A549 (cell line): ENCODE measurements around the gene ELANE. TPM values are rescaled to one million over a fixed set of nuclear protein-coding genes. Genes with fewer than 3 reads are reported as not detected.

ENCODE experiments used
- ATAC-seq, 2 experiments: fragments of 200-7000 bp in 1 of 2; fragments of >200 bp in 1 of 2; cut with Nextera tagmentation in 1 of 2; cut with Tn5 transposase in 1 of 2; 3 replicates each; pipeline versions ENCODE4 v1.8.0 to v1.9.1; 2018 to 2020; ENCODE audit warnings: mild to moderate bottlenecking in 1 of 2, moderate library complexity in 1 of 2
- CTCF ChIA-PET: fragments of 300-600 bp; sonication (Branson Sonifier 250); formaldehyde crosslinking; extraction: SDS; loops from one replicate; lab custom pipeline; 2021; ENCODE audit warnings: antibody characterized with exemption, inconsistent platforms; lab: Yijun Ruan, JAX
- POLR2A ChIA-PET: fragments of 350-600 bp; formaldehyde crosslinking; extraction: SDS; loops from one replicate; lab custom pipeline; 2021; ENCODE audit warnings: antibody characterized with exemption, inconsistent platforms; lab: Yijun Ruan, JAX
- DNase-seq, 2 experiments: peaks; one replicate each; pipeline versions ENCODE4 v3.0.0 to v3.0.0-alpha.2; 2011 to 2016; ENCODE audit warnings: low read depth in 1 of 2, low spot score in 1 of 2
- FAIRE-seq: peaks from 2 replicates; lab custom pipeline; 2011; peaks lifted over from hg19 to GRCh38; lab: Jason Lieb, UNC
- H3K27ac ChIP-seq, 2 experiments: fragments of >200 bp; sonication (Bioruptor Twin); formaldehyde crosslinking; 3 replicates each; pipeline ENCODE4 v1.5.1; 2016 to 2017
- H3K4me1 ChIP-seq: fragments of >200 bp; sonication (Bioruptor Twin); formaldehyde crosslinking; 3 replicates; pipeline ENCODE4 v1.6.1; 2016
- H3K4me2 ChIP-seq: fragments of >200 bp; sonication (Bioruptor Twin); formaldehyde crosslinking; 3 replicates; pipeline ENCODE4 v1.6.1; 2016
- H3K4me3 ChIP-seq: fragments of >200 bp; sonication (Bioruptor Twin); formaldehyde crosslinking; 3 replicates; pipeline ENCODE4 v1.5.1; 2016
- H3K9me3 ChIP-seq: fragments of >200 bp; sonication (Bioruptor Twin); formaldehyde crosslinking; 3 replicates; pipeline ENCODE4 v1.6.1; 2016
- BHLHE40 ChIP-seq: IDR thresholded peaks from 2 replicates; pipeline ENCODE4 v1.6.1; 2012; ENCODE audit warnings: low read depth, low read length, inconsistent platforms
- CBX8 ChIP-seq: fragments of 200-600 bp; sonication (generic); IDR thresholded peaks from 2 replicates; pipeline ENCODE4 v1.6.1; 2016
- CHD4 ChIP-seq: fragments of 200-600 bp; sonication (generic); IDR thresholded peaks from 2 replicates; pipeline ENCODE4 v1.6.1; 2016; ENCODE audit warnings: antibody characterized with exemption, mild to moderate bottlenecking, borderline replicate concordance
- CTCF ChIP-seq: fragments of >200 bp; sonication (Bioruptor Twin); formaldehyde crosslinking; IDR thresholded peaks from 3 replicates; pipeline ENCODE4 v1.5.1; 2016
- EHMT2 ChIP-seq: fragments of 200-600 bp; sonication (generic); IDR thresholded peaks from 2 replicates; pipeline ENCODE4 v1.6.1; 2016; ENCODE audit warnings: antibody characterized with exemption, low read depth, mild to moderate bottlenecking, moderate library complexity
- ELK1 ChIP-seq: fragments of 150-350 bp; IDR thresholded peaks from 2 replicates; pipeline ENCODE4 v1.6.1; 2014; ENCODE audit warnings: low read depth, mild to moderate bottlenecking, low read length
- EP300 ChIP-seq, 2 experiments: fragments of >200 bp; sonication (Bioruptor Twin); formaldehyde crosslinking; IDR thresholded peaks; 2 replicates in 1 of 2; 3 replicates in 1 of 2; pipeline ENCODE4 v1.6.1; 2016 to 2017
- ESRRA ChIP-seq: fragments of 150-350 bp; IDR thresholded peaks from 2 replicates; pipeline ENCODE4 v1.6.1; 2014; ENCODE audit warnings: mild to moderate bottlenecking, low read length, borderline replicate concordance
- FOSL2 ChIP-seq, 2 experiments: fragments of 450-650 bp in 1 of 2; fragments of >200 bp in 1 of 2; sonication (Bioruptor Twin) in 1 of 2; formaldehyde crosslinking; IDR thresholded peaks; 2 replicates each; pipeline versions ENCODE4 v1.5.0 to v1.6.1; 2016 to 2020; ENCODE audit warnings: mild to moderate bottlenecking in 1 of 2, moderate library complexity in 1 of 2
- FOXS1 ChIP-seq: fragments of 250-450 bp; sonication (Bioruptor Pico); IDR thresholded peaks from 2 replicates; pipeline ENCODE4 v1.5.0; 2020; ENCODE audit warnings: mild to moderate bottlenecking, moderate library complexity
- HDAC2 ChIP-seq: fragments of 200-600 bp; sonication (generic); IDR thresholded peaks from 2 replicates; pipeline ENCODE4 v1.6.1; 2016
- HES2 ChIP-seq: fragments of >200 bp; sonication (Bioruptor Twin); formaldehyde crosslinking; IDR thresholded peaks from 2 replicates; pipeline ENCODE4 v1.6.1; 2016
- HEYL ChIP-seq: fragments of 250-450 bp; sonication (Bioruptor Pico); IDR thresholded peaks from 2 replicates; pipeline ENCODE4 v1.8.0; 2021; ENCODE audit warnings: mild to moderate bottlenecking, moderate library complexity
- HOXA7 ChIP-seq: fragments of 250-450 bp; sonication (Bioruptor Pico); IDR thresholded peaks from 2 replicates; pipeline ENCODE4 v1.5.0; 2020; ENCODE audit warnings: mild to moderate bottlenecking, moderate library complexity
- KDM1A ChIP-seq: fragments of 200-600 bp; sonication (generic); IDR thresholded peaks from 2 replicates; pipeline ENCODE4 v1.6.1; 2016; ENCODE audit warnings: low read depth, mild to moderate bottlenecking
- KDM5A ChIP-seq: fragments of 200-600 bp; sonication (generic); IDR thresholded peaks from 2 replicates; pipeline ENCODE4 v1.6.1; 2016; ENCODE audit warnings: antibody characterized with exemption, mild to moderate bottlenecking
- MAZ ChIP-seq: fragments of 150-350 bp; IDR thresholded peaks from 2 replicates; pipeline ENCODE4 v1.6.1; 2014; ENCODE audit warnings: antibody characterized with exemption, low read depth, low read length, borderline replicate concordance
- NFE2L2 ChIP-seq: fragments of 150-350 bp; conservative IDR thresholded peaks from 2 replicates; pipeline ENCODE4 v1.6.1; 2014; ENCODE audit warnings: low read length
- NR3C1 ChIP-seq: fragments of >200 bp; sonication (Bioruptor Twin); formaldehyde crosslinking; IDR thresholded peaks from 3 replicates; pipeline ENCODE4 v1.6.1; 2017
- RAD21 ChIP-seq, 2 experiments: fragments of >200 bp in 1 of 2; sonication (Bioruptor Twin) in 1 of 2; formaldehyde crosslinking in 1 of 2; IDR thresholded peaks in 1 of 2; conservative IDR thresholded peaks in 1 of 2; 2 replicates in 1 of 2; 3 replicates in 1 of 2; pipeline ENCODE4 v1.6.1; 2012 to 2018; ENCODE audit warnings: inconsistent platforms in 1 of 2
- RCOR1 ChIP-seq: fragments of 150-350 bp; IDR thresholded peaks from 2 replicates; pipeline ENCODE4 v1.6.1; 2014; ENCODE audit warnings: antibody characterized with exemption, low read length, low read depth
- RNF2 ChIP-seq: fragments of 200-600 bp; sonication (generic); IDR thresholded peaks from 2 replicates; pipeline ENCODE4 v1.6.1; 2016; ENCODE audit warnings: low read depth, mild to moderate bottlenecking, antibody characterized with exemption, moderate library complexity, borderline replicate concordance
- USF2 ChIP-seq: fragments of 450-650 bp; IDR thresholded peaks from 2 replicates; pipeline ENCODE4 v1.6.1; 2014; ENCODE audit warnings: antibody characterized with exemption
- ZC3H11A ChIP-seq: fragments of 450-650 bp; IDR thresholded peaks from 2 replicates; pipeline ENCODE4 v1.6.1; 2014; ENCODE audit warnings: antibody characterized with exemption, mild to moderate bottlenecking
- WGBS: methylation state at CpG from one replicate; pipeline ENCODE4 v1.1.6; 2017; ENCODE audit errors: missing lambda C conversion rate; 5-methylcytosine and 5-hydroxymethylcytosine counted together
- polyA plus RNA-seq, 4 experiments: library from polyadenylated mRNA; depleted of rRNA in 3 of 4; stranded (reverse); fragments of >200 nt; fragmentation: RNase III in 1 of 4; extraction: RNeasy Plus Mini Kit Qiagen cat#74134 plus additional on column Dnase treatment in 1 of 4; gene quantifications; 2 replicates in 3 of 4; 3 replicates in 1 of 4; pipeline ENCODE4 v1.2.3, GENCODE V29; 2011 to 2017
- TF ChIP-seq, protein P1 (sequence below): fragments of >200 bp; sonication (Bioruptor Twin); formaldehyde crosslinking; IDR thresholded peaks from 3 replicates; pipeline ENCODE4 v1.6.1; 2016

ELANE gene
- polyA plus RNA-seq, 2 of the 4 experiments (the other 2 are of a cell fraction), result 0.15 to 0.35 TPM

DNA sequence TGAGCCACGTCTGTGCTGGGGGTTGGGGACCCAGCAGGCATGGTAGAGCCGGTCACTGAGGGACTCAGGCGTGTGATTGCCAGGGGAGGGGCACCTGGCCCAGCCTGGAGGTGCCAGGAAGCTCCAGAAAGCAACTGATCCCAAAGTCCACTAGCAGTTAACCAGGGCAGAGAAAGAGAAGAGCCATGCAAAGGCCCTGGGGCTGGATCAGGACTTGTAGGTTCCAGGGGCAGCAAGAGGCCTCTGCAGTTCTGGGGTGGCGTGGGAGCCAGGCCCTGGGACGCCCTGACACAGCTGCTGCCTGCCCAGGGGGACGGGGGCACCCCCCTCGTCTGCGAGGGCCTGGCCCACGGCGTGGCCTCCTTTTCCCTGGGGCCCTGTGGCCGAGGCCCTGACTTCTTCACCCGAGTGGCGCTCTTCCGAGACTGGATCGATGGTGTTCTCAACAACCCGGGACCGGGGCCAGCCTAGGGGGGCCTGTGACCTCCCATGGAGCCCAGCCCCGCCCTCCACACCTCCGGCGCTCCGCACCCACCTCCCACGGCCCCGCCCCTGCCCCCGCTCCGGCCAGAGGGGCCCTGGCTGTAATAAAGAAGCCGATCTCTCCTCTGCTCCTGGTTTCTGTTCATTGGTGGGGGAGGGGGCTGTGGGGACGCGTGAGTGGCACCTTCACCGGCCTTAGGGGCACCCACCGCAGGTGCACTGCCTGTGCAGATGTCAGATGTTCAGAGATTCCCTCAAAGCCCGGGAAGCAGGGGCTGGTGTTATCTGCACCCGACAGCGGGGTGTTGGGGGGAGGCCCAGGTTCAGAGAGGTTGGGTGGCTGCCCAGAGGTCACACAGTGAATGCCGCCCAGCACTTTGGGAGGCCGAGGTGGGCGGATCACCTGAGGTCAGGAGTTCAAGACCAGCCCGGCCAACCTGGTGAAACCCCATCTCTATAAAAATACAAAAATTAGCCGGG, 20.4 kb upstream of the ELANE start:
- ChIA-PET POLR2A (no interaction called here), CTCF (no interaction called here)
- no peak overlapping the region for H3K27ac ChIP-seq
- H3K9me3 ChIP-seq, result no peaks in the 10 kb centered on the region
- DNase-seq, result no peak
- FAIRE-seq, result no peak
- TF ChIP-seq KDM1A, result no peak
- TF ChIP-seq RNF2, result no peak
- TF ChIP-seq ESRRA, result no peak
- TF ChIP-seq CTCF, result no peak
- no peak for TF ChIP-seq BHLHE40
- no peak for TF ChIP-seq RCOR1
- no peak for TF ChIP-seq EHMT2
- TF ChIP-seq FOXS1 (CRISPR knock-in tag), result no peak
- no peak for TF ChIP-seq FOSL2 (IDR thresholded peaks at IDR 0.05)
- no peak for TF ChIP-seq FOSL2 (CRISPR knock-in tag; IDR thresholded peaks at IDR 0.05)
- no peak for TF ChIP-seq MAZ
- TF ChIP-seq ZC3H11A, result no peak
- no peak for TF ChIP-seq HOXA7
- no peak for TF ChIP-seq KDM5A
- TF ChIP-seq EP300 (IDR thresholded peaks at IDR 0.05), result no peak
- no peak for ATAC-seq
- no peak overlapping the region for H3K4me3 ChIP-seq
- 53% methylated on average over 22 of the region's 38 CpGs for whole genome bisulfite sequencing
- H3K4me2 ChIP-seq, result no peak overlapping the region
- no peaks in the 10 kb centered on the region for H3K4me1 ChIP-seq

GRCh38 chr19:834216-834615, 17.9 kb upstream of the ELANE start:
- TF ChIP-seq RAD21 (conservative IDR thresholded peaks at IDR 0.05 in 1 of 2, IDR thresholded peaks at IDR 0.05 in 1 of 2) (no peak), CBX8 (no peak), HES2 (no peak)
- no peak overlapping the region for H3K27ac ChIP-seq
- DNase-seq (no peak), FAIRE-seq (no peak), ATAC-seq (peak; percentile 25 to 42; a peak in 3 of 6 replicates)
- H3K4me1 ChIP-seq, result no peaks in the 10 kb centered on the region
- H3K4me3 ChIP-seq, result no peak overlapping the region
- POLR2A ChIA-PET, result no interaction called here
- no peak overlapping the region for H3K4me2 ChIP-seq
- WGBS, result 78% methylated on average over 20 of the region's 24 CpGs
- H3K9me3 ChIP-seq, result no peaks in the 10 kb centered on the region
- CTCF ChIA-PET, result no interaction called here

GRCh38 chr19:835210-835810, 16.8 kb upstream of the ELANE start:
- ATAC-seq (peak in 1 of 2 experiments; percentile 76; a peak in 3 of 6 replicates), DNase-seq (no peak), FAIRE-seq (no peak)
- ChIA-PET CTCF (no interaction called here), POLR2A (no interaction called here)
- no peaks in the 10 kb centered on the region for H3K9me3 ChIP-seq
- H3K4me1 ChIP-seq, result no peaks in the 10 kb centered on the region
- 69% methylated on average over 10 of the region's 36 CpGs for WGBS
- no peak overlapping the region for H3K4me2 ChIP-seq
- H3K4me3 ChIP-seq, result no peak overlapping the region
- no peak overlapping the region for H3K27ac ChIP-seq
- TF ChIP-seq HDAC2, result no peak
- TF ChIP-seq USF2, result no peak
- no peak for TF ChIP-seq EHMT2
- TF ChIP-seq EP300 (IDR thresholded peaks at IDR 0.05), result no peak
- no peak for TF ChIP-seq NR3C1
- TF ChIP-seq, protein P1, sequence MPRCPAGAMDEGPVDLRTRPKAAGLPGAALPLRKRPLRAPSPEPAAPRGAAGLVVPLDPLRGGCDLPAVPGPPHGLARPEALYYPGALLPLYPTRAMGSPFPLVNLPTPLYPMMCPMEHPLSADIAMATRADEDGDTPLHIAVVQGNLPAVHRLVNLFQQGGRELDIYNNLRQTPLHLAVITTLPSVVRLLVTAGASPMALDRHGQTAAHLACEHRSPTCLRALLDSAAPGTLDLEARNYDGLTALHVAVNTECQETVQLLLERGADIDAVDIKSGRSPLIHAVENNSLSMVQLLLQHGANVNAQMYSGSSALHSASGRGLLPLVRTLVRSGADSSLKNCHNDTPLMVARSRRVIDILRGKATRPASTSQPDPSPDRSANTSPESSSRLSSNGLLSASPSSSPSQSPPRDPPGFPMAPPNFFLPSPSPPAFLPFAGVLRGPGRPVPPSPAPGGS, result no peak
- no peak for TF ChIP-seq HEYL
- TF ChIP-seq ELK1, result no peak
- no peak for TF ChIP-seq CTCF
- no peak for TF ChIP-seq NFE2L2
- no peak for TF ChIP-seq CHD4
